HL-60 (cell line): ENCODE measurements around the gene BPIFA3.

Experiments used
- DNase-seq, 2 experiments: peaks; one replicate each; pipeline ENCODE4 v3.0.0-alpha.2; 2010 to 2020; ENCODE audit warnings: low read depth in 1 of 2, low spot score in 1 of 2
- H3K27ac ChIP-seq: fragments of 250-450 bp; sonication (Bioruptor Pico); replicated peaks from 2 replicates; pipeline ENCODE4 v1.5.1; 2020; ENCODE audit warnings: mild to moderate bottlenecking, moderate library complexity
- H3K27me3 ChIP-seq: fragments of 250-450 bp; sonication (Bioruptor Pico); 2 replicates; pipeline ENCODE4 v1.5.1; 2021; ENCODE audit warnings: mild to moderate bottlenecking, moderate library complexity; ENCODE audit not compliant: insufficient read depth, poor library complexity, severe bottlenecking
- H3K4me3 ChIP-seq: replicated peaks from 2 replicates; pipeline ENCODE4 v1.5.1; 2011; ENCODE audit warnings: mild to moderate bottlenecking, control low read depth, low read length; ENCODE audit not compliant: insufficient read depth
- CTCF ChIP-seq: IDR thresholded peaks from one replicate; pipeline ENCODE4 v1.5.1; 2011; ENCODE audit warnings: low read length, control low read depth, inconsistent platforms; ENCODE audit not compliant: insufficient read depth
- GABPA ChIP-seq: IDR thresholded peaks from 2 replicates; pipeline ENCODE4 v1.6.1; 2012; ENCODE audit warnings: low read depth
- POLR2AphosphoS5 ChIP-seq: IDR thresholded peaks from 2 replicates; pipeline ENCODE4 v1.6.1; 2012; ENCODE audit warnings: low read depth
- REST ChIP-seq: IDR thresholded peaks from 2 replicates; pipeline ENCODE4 v1.6.1; 2012; ENCODE audit warnings: low read depth; ENCODE audit not compliant: insufficient replicate concordance
- SPI1 ChIP-seq: IDR thresholded peaks from 2 replicates; pipeline ENCODE4 v1.6.1; 2012; ENCODE audit warnings: low read depth, mild to moderate bottlenecking, borderline replicate concordance

The BPIFA3 gene

GRCh38 chr20:33202451-33202850 is 14.7 kb upstream of the BPIFA3 start:
- no peak for TF ChIP-seq REST
- TF ChIP-seq SPI1: no peak
- TF ChIP-seq POLR2AphosphoS5: no peak
- TF ChIP-seq CTCF: no peak
- no peak for TF ChIP-seq GABPA

GRCh38 chr20:33203444-33203843 is 13.7 kb upstream of the BPIFA3 start:
- TF ChIP-seq REST (no peak), CTCF (no peak), POLR2AphosphoS5 (no peak), GABPA (no peak), SPI1 (no peak)
- Histone ChIP-seq H3K27me3 (peaks cover 3% of the 10 kb centered on the region), H3K27ac (no peak overlapping the region), H3K4me3 (no peak overlapping the region)
- no peak for DNase-seq

More at GRCh38 chr20:33202451-33202850, 14.7 kb upstream of the BPIFA3 start:
- DNase-seq: no peak
- Histone ChIP-seq H3K4me3 (no peak overlapping the region), H3K27ac (no peak overlapping the region), H3K27me3 (peaks cover 3% of the 10 kb centered on the region)

GRCh38 chr20:33209789-33210188 is 7.4 kb upstream of the BPIFA3 start:
- H3K4me3 ChIP-seq: no peak overlapping the region
- H3K27ac ChIP-seq: no peak overlapping the region
- no peak for TF ChIP-seq POLR2AphosphoS5
- no peak for TF ChIP-seq GABPA
- peak; percentile 99 for TF ChIP-seq REST
- TF ChIP-seq CTCF: no peak
- TF ChIP-seq SPI1: no peak
- H3K27me3 ChIP-seq: no peaks in the 10 kb centered on the region
- peak; percentile 7 to 34 for DNase-seq
